Measurements from ENCODE around the gene ABCA4. TPM values are rescaled to one million over a fixed set of nuclear protein-coding genes. Genes with fewer than 3 reads are reported as not detected.

Gene ABCA4
- total RNA-seq, 1 donor from 2014 or later = 1.2 TPM

GRCh38 chr1:94013367-94013878 lies 107.5 kb downstream of the ABCA4 start:
- H3K4me1 ChIP-seq = peaks cover 12% of the 10 kb centered on the region
- no peak overlapping the region for H3K4me3 ChIP-seq
- no peak for TF ChIP-seq CTCF (IDR thresholded peaks at IDR 0.05)
- no peak for TF ChIP-seq EZH2 (IDR thresholded peaks at IDR 0.05)
- TF ChIP-seq EZH2phosphoT487 (IDR thresholded peaks at IDR 0.05) = no peak
- H2AFZ ChIP-seq (replicated peaks) = no peak overlapping the region
- H3F3A ChIP-seq (ENCODE audit: low read depth) = no peaks in the 10 kb centered on the region
- no peaks in the 10 kb centered on the region for H3K36me3 Mint-ChIP-seq
- H3K27ac Mint-ChIP-seq = no peak overlapping the region
- H3K79me2 ChIP-seq (ENCODE audit: low read depth) = no peaks in the 10 kb centered on the region
- H3K27me3 ChIP-seq = peaks cover 6% of the 10 kb centered on the region
- H3K9me3 ChIP-seq (ENCODE audit: low read depth) = no peaks in the 10 kb centered on the region
- DNase-seq (ENCODE audit: low spot score) = no peak
- no peak overlapping the region for H3K4me2 ChIP-seq
- no peak overlapping the region for H3K9ac ChIP-seq
- no peaks in the 10 kb centered on the region for H3K9me3 Mint-ChIP-seq
- peaks cover 19% of the 10 kb centered on the region for H3K4me1 Mint-ChIP-seq
- peaks cover 2% of the 10 kb centered on the region for H3K27me3 Mint-ChIP-seq (ENCODE audit: insufficient read depth, low read depth)
- H3K36me3 ChIP-seq = no peaks in the 10 kb centered on the region
- H3K27ac ChIP-seq = no peak overlapping the region
- no peak overlapping the region for H3K4me3 Mint-ChIP-seq
- H4K20me1 ChIP-seq (ENCODE audit: low read depth) = no peaks in the 10 kb centered on the region

GRCh38 chr1:94012708-94013366 lies 108.1 kb downstream of the ABCA4 start:
- H3K27ac Mint-ChIP-seq = no peak overlapping the region

GRCh38 chr1:94011709-94012595 lies 109.0 kb downstream of the ABCA4 start:
- TF ChIP-seq EZH2 (IDR thresholded peaks at IDR 0.05) (no peak), EZH2phosphoT487 (IDR thresholded peaks at IDR 0.05) (no peak), CTCF (IDR thresholded peaks at IDR 0.05) (no peak)
- no peak for DNase-seq (ENCODE audit: low spot score)
- Histone ChIP-seq H3K27ac (no peak overlapping the region), H3K4me3 (no peak overlapping the region), H3K9me3 (ENCODE audit: low read depth) (no peaks in the 10 kb centered on the region), H3F3A (ENCODE audit: low read depth) (no peaks in the 10 kb centered on the region), H3K4me1 (peaks cover 12% of the 10 kb centered on the region), H3K27me3 (peaks cover 6% of the 10 kb centered on the region), H3K79me2 (ENCODE audit: low read depth) (no peaks in the 10 kb centered on the region), H3K36me3 (no peaks in the 10 kb centered on the region), H3K4me2 (no peak overlapping the region), H2AFZ (replicated peaks) (peak overlapping the region; percentile 26), H3K9ac (no peak overlapping the region), H4K20me1 (ENCODE audit: low read depth) (no peaks in the 10 kb centered on the region)
- peaks cover 19% of the 10 kb centered on the region for H3K4me1 Mint-ChIP-seq
- no peaks in the 10 kb centered on the region for H3K9me3 Mint-ChIP-seq
- peaks cover 2% of the 10 kb centered on the region for H3K27me3 Mint-ChIP-seq (ENCODE audit: insufficient read depth, low read depth)
- H3K36me3 Mint-ChIP-seq = no peaks in the 10 kb centered on the region
- peak overlapping the region; percentile 19 for H3K27ac Mint-ChIP-seq
- H3K4me3 Mint-ChIP-seq = no peak overlapping the region

More at GRCh38 chr1:94012708-94013366, 108.1 kb downstream of the ABCA4 start:
- H3K36me3 Mint-ChIP-seq = no peaks in the 10 kb centered on the region
- H3F3A ChIP-seq (ENCODE audit: low read depth) = no peaks in the 10 kb centered on the region
- H3K4me1 Mint-ChIP-seq = peaks cover 19% of the 10 kb centered on the region
- H3K4me3 Mint-ChIP-seq = peak overlapping the region; percentile 33
- DNase-seq (ENCODE audit: low spot score) = no peak
- H3K9me3 Mint-ChIP-seq = no peaks in the 10 kb centered on the region
- H3K79me2 ChIP-seq (ENCODE audit: low read depth) = no peaks in the 10 kb centered on the region
- no peaks in the 10 kb centered on the region for H3K36me3 ChIP-seq
- H3K27me3 Mint-ChIP-seq (ENCODE audit: insufficient read depth, low read depth) = peaks cover 2% of the 10 kb centered on the region
- peaks cover 6% of the 10 kb centered on the region for H3K27me3 ChIP-seq
- H4K20me1 ChIP-seq (ENCODE audit: low read depth) = no peaks in the 10 kb centered on the region
- peak overlapping the region; percentile 0 for H2AFZ ChIP-seq (replicated peaks)
- H3K9ac ChIP-seq = no peak overlapping the region
- no peak for TF ChIP-seq CTCF (IDR thresholded peaks at IDR 0.05)
- no peak for TF ChIP-seq EZH2 (IDR thresholded peaks at IDR 0.05)
- no peak for TF ChIP-seq EZH2phosphoT487 (IDR thresholded peaks at IDR 0.05)
- no peaks in the 10 kb centered on the region for H3K9me3 ChIP-seq (ENCODE audit: low read depth)
- H3K27ac ChIP-seq = no peak overlapping the region
- no peak overlapping the region for H3K4me2 ChIP-seq
- H3K4me1 ChIP-seq = peaks cover 12% of the 10 kb centered on the region
- H3K4me3 ChIP-seq = no peak overlapping the region

Data from neural progenitor cell (in vitro differentiated cells).